Fibroblast of peridontal ligament (primary cell): Measurements from ENCODE around the gene AMDHD2.
"Not testable (repeated sequence)": the region's sequence is repeated elsewhere in the genome, so short reads cannot be mapped to it uniquely, and the experiment has no call there.

Source experiments
- DNase-seq: peaks from one replicate; pipeline ENCODE4 v3.0.0-alpha.2; 2010; ENCODE audit errors: extremely low read depth

The AMDHD2 gene

DNA sequence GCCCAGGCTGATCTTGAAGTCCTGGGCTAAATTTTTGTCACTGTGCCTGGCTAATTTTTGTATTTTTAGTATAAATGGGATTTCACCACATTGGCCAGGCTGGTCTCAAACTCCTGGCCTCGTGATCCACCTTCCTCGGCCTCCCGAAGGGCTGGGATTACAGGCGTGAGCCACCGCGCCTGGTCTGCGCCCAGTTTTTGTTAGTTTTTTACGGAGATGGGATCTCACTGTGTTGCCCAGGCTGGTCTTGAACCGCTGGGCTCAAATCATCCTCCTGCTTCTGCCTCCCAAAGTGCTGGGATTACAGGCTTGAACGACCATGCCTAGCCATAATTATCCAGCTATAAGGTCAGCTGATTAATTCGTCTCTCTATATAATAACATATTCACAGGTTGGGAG, 13.7 kb downstream of the AMDHD2 start:
- DNase-seq, result no peak

DNA sequence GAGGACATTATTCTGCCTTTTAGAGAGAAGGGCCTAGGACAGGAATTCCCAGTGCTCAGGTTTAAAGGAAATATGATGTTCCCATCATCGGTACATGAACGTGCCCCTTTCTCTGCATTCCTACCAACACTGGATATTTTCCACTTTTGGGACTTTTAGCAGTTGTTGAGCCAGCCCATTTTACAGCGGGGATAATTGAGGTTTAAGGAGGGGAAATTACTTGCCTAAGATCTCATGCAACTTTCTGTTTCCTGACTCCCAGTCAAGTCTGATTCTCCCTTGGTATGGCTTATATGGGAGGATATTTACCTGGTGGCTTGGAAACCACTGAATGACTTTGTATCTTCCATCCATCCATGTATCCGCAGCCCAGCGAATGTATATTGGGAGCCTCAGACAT, 14.2 kb downstream of the AMDHD2 start:
- DNase-seq, result not testable (repeated sequence)

DNA sequence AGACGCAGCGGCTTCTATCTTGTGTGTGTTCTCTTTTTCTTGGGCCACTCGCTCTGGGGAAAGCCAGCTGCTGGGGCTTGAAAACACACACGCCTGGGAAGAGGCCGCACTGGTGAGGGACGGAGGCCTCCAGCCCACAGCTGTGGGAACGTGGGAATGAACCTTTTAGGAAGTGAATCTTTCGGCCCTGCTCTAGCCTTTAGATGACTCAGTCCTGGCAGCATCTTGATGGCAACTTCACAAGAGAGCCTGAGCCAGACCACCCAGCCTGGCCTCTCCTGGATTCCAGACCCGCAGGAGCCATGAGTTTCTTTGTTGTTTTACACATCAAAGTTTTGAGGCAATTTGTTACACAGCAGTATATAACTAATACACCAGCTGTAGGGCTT, 15.4 kb downstream of the AMDHD2 start:
- DNase-seq, result peak; percentile 71

DNA sequence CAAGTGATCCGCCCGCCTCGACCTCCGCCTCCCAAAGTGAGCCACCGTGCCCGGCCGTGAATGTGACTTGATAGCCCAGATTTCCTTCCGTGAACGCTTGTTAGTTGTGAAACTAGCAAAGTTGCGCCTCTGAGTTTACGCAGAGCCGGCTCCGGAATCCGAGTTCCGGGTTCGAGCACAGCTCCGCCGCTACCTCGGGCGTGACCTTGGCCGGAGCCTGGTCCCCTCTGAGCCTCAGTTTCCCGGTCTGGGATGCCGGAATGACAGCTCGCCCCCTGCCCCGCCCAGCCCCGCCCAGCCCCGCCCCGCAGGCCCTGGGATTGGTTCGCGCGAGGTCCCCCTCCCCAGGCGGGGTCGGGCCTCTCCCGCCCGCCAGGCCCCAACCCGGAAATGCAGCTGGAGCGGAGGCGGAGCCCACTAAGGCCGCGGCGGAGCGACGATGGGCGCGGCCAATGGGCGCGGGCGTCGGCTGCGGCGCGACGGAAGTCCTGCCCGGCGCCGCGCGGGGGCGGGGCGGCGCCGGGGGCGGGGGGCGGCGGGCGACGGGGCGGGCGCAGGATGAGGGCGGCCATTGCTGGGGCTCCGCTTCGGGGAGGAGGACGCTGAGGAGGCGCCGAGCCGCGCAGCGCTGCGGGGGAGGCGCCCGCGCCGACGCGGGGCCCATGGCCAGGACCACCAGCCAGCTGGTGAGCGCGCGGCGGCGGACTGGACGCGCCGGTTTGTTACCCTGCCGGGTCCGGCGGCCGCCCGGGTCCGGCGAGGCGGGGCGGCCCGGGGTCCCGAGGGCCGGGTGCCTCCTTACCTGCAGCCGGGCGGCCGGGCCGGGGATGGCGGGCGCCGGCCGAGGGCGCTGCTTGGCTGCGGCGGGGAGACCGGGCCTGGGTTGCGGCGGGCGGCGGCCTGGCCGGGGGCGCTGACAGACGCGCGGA, 17.5 kb downstream of the AMDHD2 start, which contains the start of gene PDPK1:
Gene PDPK1 (plus strand): TSS at position 571 of the 929 bp plus-strand sequence. CDS start 92 bp downstream, at position 663.
- peak; percentile 88 for DNase-seq

DNA sequence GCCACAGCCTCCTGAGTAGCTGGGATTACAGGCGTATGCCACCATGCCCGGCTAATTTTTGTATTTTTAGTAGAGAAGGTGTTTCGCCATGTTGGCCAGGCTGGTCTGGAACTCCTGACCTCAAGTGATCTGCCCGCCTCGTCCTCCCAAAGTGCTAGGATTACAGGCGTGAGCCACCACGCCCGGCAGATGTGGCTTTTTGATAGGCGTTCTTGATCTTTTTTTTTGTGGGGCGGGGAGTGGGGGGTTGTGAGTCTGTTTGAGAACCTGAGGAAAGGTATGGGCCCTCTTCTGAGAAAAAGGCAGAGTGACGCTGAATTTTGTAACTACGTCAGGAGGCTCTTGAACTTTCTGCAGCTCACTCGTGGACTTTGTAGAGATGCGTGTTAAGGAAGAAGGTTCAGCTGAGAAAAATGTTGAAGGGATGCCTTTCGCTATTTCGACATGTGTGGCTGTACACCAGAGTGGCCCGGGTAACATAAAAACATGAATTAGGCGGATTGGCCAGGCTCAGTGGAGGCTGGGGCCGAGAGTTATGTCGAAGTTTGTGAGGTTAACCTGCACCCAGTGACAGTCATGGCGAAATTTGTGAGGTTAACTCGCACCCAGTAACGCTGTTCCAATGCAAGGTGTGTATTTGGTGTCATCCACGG, 19.1 kb downstream of the AMDHD2 start:
- not testable (repeated sequence) for DNase-seq

DNA sequence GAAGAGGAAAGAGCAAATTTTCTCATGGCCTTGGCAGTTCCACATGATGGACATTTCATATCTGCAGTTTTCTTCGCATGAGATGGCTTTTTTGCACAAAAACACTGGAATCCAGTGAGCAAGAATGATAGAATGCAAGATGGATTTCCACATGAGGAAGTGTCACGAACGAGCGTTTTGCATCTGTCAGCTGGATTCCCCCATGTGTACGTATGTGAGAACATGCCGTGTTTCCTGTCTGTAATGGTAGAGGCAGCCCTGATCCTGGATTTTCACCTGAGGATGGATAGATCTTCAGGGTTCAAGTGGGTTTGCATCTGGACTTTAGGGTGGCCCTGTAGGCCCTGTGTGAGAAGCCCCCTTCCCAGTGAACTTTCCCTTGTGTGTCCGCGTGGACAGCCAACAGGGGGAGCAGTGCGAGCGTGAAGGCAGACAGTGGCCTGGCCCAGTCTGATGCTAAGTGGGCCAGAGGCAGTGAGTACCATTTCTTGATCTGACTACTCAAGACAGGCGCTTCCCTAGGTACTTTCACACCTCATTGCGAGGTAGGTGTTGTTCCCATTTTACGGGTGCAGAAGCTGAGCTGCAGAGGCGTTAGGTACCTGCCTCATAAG, 19.8 kb downstream of the AMDHD2 start:
- DNase-seq, result peak; percentile 19

DNA sequence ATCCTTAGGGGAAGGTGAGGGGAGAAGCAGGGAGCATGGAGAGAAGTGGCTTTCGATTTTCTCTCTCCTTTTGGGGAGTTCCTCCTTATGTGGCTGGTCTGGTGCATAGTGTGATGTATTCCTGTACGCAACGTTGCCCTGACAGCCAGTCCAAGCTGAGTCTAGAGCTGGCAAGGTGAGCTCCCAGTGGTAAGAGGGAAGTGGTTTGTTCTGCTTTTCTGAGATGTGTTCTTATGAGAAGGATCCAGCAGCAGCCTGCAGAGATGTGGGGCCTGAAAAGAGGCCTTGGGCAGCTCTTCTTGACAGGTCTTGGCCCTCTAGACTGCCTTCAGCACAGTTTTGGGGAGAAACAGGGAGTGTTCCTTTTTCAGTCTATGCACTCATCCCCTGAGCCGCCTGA, 20.7 kb downstream of the AMDHD2 start:
- DNase-seq, result not testable (repeated sequence)

DNA sequence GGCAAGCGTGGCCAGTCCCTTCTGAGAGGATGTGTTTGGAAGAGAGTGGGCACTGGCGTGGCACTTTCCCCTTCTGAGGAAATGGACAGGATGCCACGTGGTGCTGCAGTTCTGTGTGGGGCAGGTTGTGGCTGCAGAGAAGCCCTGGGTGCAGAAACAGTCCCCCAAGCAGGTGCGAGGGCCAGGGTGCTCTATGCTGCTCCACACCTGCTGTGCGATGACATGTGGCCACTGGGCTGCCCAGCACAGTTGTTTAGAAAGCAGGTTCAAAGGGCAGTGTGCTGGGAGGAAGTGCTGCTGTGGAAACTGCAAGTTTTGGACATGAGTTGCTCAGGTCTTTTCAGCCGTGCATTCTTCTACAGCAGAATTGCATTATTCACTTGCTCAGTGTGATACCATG, 21.2 kb downstream of the AMDHD2 start:
- DNase-seq, result not testable (repeated sequence)

DNA sequence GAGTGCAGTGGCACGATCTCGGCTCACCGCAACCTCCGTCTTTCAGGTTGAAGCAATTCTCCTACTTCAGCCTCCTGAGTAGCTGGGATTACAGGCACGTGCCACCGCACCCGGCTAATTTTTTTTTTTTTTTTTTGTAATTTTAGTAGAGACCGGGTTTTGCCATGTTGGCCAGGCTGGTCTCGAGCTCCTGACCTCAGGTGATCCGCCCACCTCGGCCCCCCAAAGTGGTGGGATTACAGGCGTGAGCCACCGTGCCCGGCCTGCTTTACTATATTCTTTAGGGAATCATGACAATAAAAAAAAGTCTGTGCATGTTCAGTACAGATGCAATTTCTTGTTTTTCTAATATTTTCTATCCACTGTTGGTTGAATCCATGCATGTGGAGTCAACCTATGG, 23.6 kb downstream of the AMDHD2 start:
- not testable (repeated sequence) for DNase-seq

DNA sequence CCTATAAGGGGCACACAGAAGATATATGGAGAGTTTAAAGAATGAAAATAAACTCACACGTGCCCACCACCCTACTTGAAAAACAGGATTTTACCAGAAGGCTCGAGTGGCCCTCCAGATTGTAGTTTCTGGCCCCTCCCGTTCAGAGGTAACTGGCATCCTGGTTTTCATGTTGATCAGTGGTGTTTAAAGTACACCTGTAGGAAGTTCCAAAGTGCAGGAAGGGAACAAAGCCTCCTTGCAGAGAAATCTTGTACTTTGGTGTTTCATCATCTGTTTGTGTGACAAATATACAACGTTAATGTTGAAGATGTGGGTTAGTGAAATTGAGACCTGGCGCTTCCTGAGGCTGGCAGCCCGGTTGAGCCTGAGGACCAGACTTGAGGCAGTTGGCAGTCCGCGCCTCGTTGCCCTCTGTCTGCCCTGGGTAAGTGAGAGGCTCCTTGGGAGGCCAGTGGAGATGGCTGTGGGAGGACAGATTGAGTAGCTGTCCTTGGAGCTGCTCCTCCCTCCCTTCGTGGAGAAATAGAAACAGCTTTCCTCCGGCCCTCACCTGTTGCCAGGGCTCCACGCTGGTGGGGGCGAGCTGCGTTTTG, 30.2 kb downstream of the AMDHD2 start:
- DNase-seq, result not testable (repeated sequence)

DNA sequence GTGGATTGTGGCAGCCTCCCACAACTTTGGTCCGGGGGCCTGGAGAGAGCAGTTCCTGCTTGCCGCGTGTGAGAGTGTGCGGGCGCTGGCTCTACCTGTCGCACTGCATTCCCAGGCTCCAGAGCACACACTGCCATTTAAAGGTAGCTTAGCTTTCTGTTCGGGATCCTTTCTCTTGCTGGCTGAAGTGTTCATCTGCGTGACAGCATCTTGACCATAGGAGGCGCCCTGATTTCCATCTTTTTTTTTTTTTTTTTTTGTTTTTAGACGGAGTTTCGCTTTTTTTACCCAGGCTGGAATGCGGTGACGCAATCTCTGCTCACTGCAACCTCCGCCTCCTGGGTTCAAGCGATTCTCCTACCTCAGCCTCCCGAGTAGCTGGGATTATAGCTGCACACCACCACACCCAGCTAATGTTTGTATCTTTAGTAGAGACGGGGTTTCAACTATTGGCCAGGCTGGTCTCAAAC, 31.3 kb downstream of the AMDHD2 start:
- DNase-seq, result not testable (repeated sequence)

DNA sequence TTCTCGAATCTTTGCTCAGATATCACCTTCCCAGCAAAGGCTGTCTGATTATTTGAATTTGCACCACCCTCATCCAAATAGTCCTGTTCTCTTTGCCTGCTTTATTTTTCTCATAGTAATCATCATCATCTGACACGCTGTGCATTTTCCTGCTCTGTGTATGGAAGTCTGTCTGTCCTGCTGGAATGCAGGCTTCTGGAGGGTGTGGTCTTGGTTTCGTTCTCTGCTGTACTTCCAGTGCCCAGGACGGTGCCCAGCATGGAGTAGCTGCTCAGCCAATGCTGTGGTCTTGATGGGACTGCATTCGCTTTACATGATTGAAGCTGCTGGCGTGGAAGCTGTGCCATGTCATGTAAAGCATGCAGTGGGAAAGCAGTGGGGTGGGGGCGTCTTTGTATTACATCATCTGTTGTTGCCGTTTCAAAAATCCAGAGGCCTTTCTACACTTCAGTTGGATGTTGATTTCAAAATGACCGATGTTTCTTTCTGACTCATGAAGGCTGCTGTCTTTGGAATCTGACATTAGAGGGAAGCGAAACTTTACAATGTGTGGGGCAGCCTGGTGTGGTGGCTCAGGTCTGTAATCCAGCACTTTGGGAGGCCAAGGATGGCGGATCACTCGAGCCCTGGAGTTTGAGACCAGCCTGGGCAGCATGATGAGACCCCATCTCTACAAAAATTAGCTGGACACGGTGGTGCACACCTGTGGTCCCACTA, 34.7 kb downstream of the AMDHD2 start:
- DNase-seq, result not testable (repeated sequence)

DNA sequence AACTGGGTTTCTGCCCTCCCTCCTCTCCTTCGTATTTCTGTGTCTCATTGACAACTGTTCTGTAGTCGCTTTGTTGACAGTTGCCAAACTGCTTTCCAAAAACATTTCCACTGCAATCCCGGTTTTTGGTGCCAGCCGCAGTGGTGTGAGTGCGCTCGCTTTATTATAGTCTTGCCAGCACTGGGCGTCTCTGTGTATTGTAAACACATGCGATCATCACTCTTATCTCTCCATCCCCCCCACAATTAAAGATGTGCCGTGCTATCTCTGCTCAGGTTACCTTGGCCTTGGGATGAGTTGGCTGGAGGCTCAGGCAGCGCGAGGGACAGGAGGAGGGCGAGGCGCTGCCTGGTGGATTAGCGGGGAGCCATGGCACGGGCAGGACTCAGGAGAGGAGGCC, 37.0 kb downstream of the AMDHD2 start:
- not testable (repeated sequence) for DNase-seq

DNA sequence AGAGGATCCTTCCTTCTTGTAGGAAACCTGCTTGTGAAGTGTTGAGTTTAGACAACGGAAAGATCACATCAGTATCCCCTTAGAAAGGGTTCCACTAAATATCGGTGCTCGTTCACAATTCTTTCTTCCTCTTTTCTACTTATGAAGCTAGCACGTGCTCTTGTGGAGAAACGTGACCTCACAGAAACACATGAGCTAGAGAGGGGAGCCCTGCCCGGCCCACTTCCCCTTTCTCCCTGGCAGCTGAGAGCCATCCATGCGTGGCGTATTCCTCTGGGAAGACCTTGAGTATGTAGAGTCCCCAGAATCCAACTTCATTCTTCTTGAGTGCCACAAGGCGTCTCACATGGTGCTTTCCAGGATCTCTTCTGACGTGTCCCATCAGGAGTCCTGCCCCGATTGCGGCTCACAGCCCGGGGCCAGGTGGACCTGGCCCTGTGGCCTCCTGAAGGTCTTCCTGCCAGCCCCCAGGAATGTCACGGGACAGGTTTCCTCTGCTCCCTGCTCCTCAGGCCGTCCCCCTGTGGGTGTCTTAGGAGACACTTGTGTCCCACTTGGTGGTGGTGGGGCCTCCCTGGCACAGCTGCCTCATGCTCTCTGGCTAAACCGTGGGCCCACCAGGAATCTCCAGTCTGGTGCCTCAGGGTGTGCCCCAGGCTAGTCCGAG, 40.1 kb downstream of the AMDHD2 start:
- DNase-seq, result not testable (repeated sequence)

DNA sequence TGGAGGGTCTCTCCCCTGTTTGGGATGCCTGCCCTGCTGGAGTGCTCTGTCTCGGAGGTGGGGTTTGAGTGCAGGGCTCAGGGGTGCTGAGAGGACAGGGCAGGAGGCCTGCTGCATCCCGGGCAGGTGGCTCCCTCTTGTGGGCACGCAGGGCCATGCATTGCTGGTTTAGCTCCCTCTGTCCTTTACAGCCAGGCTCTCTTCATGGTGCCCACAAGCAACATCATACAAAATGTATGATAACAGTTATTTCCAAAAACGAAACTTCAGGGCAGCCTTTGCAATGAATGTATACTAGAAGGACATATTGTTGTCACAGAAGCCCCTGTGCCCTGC, 40.6 kb downstream of the AMDHD2 start:
- not testable (repeated sequence) for DNase-seq

DNA sequence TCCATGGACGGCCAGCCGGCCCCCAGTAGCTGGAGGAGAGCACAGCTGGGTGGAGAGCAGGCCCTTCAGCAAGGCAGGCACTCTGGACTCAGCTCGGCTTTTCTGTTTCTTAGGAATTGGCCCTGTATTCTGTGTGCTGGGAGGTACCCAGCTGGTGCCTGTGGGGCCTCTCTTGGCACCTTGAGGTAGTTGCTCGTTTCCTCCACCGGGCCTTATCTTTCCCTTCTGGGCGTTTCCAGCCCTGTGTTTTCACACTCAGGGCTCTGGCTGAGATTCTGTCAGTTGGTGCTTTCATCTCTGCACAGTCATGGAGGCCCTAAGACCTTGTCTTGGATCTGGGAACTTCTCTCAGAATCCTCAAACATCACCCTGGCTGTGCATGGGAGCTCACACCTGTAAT, 47.3 kb downstream of the AMDHD2 start:
- not testable (repeated sequence) for DNase-seq

DNA sequence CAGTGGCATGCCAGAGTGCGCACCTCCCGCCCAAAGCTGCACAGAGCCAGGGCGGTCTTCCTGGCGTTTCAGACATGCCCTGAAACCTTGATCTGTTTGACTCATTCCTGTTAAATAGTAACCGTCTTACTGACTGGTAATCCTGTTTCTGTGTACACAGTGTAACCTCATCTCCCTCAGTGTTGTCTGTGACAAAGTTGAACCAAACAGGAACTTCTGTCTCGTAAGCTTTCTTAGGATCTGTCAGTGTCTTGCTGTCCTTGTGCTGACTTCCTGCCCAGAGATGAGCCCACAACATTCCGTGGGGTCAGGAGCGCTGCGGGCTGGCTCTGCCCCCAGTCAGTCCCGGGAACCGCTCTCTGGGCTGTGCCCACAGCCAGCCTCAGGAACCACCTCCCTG, 48.4 kb downstream of the AMDHD2 start:
- DNase-seq, result not testable (repeated sequence)

DNA sequence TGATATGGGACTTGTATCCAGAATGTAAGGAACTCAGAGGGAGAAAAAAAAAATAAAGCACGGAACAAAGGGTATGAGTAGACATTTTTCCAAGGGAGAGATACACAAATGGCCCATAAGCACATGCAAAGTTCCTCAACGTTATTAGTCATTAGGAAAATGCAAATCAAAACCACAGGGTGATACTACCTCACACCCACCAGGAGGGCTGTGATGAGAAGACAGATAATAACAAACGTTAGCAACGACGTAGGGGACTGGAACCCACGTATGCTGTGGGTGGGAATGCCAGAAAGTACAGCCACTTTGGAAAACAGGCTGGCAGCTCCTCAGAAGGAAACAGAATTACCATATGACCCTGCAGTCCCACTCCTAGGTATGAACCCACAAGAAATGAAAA, 52.5 kb downstream of the AMDHD2 start:
- not testable (repeated sequence) for DNase-seq

DNA sequence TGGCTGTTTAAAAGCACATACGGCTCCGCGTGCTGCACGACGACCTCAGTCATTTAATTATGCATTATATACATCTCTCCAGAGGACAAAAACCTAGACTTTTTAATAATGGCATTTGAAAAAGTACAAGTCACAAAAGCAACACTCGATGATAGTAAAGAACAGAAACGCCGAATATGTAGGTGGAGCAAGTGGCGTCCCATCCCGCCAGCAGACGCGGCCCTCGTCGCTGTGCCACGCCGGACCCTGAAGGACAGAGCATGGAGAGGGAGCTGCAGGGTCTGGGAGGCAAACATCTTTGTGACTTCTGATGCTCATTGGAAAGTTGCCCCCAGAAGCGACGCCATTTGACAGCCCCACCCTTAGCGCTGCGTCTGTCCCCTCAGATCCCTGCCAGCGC, 55.7 kb downstream of the AMDHD2 start:
- DNase-seq, result not testable (repeated sequence)

DNA sequence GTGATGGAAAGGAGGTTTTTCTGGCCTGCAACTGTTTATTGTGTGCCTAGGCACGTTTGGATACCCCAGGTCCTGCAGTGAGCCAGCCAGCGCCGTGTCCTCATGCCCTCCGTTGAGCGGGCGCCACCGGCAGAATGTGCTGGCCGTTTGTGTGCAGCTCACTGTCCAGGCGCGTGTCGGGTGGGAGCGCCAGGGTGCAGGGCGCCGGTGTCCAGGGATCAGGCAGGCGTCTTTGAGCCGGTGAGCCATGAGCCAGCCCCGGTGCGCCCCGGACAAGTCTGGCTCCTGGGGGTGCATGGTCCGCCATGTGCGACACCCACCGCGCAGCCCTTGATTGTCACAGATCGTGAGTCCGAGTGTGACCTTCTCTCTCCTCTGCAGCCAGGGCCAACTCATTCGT, 56.9 kb downstream of the AMDHD2 start:
- not testable (repeated sequence) for DNase-seq

DNA sequence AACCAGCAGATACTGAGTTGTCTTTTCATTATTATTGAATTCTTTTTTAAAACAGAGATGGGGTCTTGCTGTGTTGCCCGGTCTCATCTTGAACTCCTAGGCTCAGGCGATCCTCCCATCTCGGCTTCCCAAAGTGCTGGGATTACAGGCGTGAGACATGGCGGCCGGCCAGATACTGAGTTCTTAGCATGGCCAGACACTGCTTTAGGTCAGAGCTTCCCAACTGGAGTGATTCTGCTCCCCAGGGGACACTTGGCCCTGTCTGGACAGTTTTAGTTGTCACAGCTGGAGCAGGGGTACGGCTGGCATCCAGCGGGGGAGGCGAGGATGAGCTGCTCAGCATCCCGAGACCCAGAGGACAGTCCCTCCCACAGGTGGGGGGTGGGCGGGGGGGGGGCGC, 58.7 kb downstream of the AMDHD2 start:
- not testable (repeated sequence) for DNase-seq
